GM12878 (cell line): Measurements from ENCODE around the gene SPPL3. TPM values are rescaled to one million over a fixed set of nuclear protein-coding genes. Genes with fewer than 3 reads are reported as not detected.
A peak's percentile ranks its signal among the peaks of the same experiment; 100 is the strongest.

Experiments used
- ATAC-seq: fragments of 200-7000 bp; cut with Tn5 transposase; 3 replicates; pipeline ENCODE4 v1.9.1; 2020; ENCODE audit warnings: mild to moderate bottlenecking, moderate library complexity
- BruUV-seq: library from RNA; stranded (reverse); fragments of 400-500 nt; replicated peaks from 2 replicates; lab custom pipeline; 2021; lab: Mats Ljungman, UMichigan
- CTCF ChIA-PET: fragments of 300-600 bp; sonication (Branson Sonifier 250); formaldehyde crosslinking; extraction: SDS; loops from one replicate; lab custom pipeline; 2021; ENCODE audit warnings: inconsistent platforms; lab: Yijun Ruan, JAX
- POLR2A ChIA-PET: fragments of 350-600 bp; formaldehyde crosslinking; extraction: SDS; loops from one replicate; lab custom pipeline; 2021; ENCODE audit warnings: inconsistent platforms; lab: Charles Lee
- RAD21 ChIA-PET: fragments of 300-600 bp; sonication (Branson Sonifier 250); formaldehyde crosslinking; loops from one replicate; lab custom pipeline; 2023; ENCODE audit warnings: antibody characterized with exemption; ENCODE audit not compliant: unreplicated experiment; lab: Charles Lee
- SMC1A ChIA-PET: fragments of 300-600 bp; sonication (Branson Sonifier 250); formaldehyde crosslinking; loops from one replicate; lab custom pipeline; 2023; ENCODE audit not compliant: unreplicated experiment, uncharacterized antibody; lab: Charles Lee
- DNase-seq: peaks from one replicate; pipeline ENCODE4 v3.0.0-alpha.2; 2011; ENCODE audit warnings: low read depth, low spot score
- FAIRE-seq: peaks from 3 replicates; lab custom pipeline; 2011; peaks lifted over from hg19 to GRCh38; lab: Jason Lieb, UNC
- H2AFZ ChIP-seq: 2 replicates; pipeline ENCODE4 v1.6.0; 2011; ENCODE audit warnings: low read depth, low read length, control low read depth; ENCODE audit not compliant: control insufficient read depth
- H3K27ac ChIP-seq: 2 replicates; pipeline ENCODE4 v1.5.1; 2011; ENCODE audit warnings: control low read depth; ENCODE audit not compliant: control insufficient read depth, insufficient read depth
- H3K27me3 ChIP-seq, 2 experiments: replicated peaks in 1 of 2; 2 replicates each; pipeline versions ENCODE4 v1.6.0 to v1.6.1; 2011; ENCODE audit warnings: low read length in 1 of 2; ENCODE audit not compliant: control insufficient read depth in 2 of 2, insufficient read depth in 2 of 2
- H3K36me3 ChIP-seq, 2 experiments: 2 replicates each; pipeline ENCODE4 v1.5.1; 2011; ENCODE audit warnings: low read length in 1 of 2; ENCODE audit not compliant: control insufficient read depth in 2 of 2, insufficient read depth in 2 of 2
- H3K4me1 ChIP-seq: 2 replicates; pipeline ENCODE4 v1.6.1; 2011; ENCODE audit warnings: mild to moderate bottlenecking, low read length, moderate library complexity, mixed read lengths; ENCODE audit not compliant: control insufficient read depth, insufficient read depth
- H3K4me2 ChIP-seq: 2 replicates; pipeline ENCODE4 v1.6.0; 2011; ENCODE audit warnings: control low read depth; ENCODE audit not compliant: control insufficient read depth, insufficient read depth
- H3K4me3 ChIP-seq: fragments of 200-600 bp; sonication (generic); 2 replicates; pipeline ENCODE4 v1.5.1; 2016
- H3K79me2 ChIP-seq: 2 replicates; pipeline ENCODE4 v1.6.0; 2011; ENCODE audit warnings: low read length; ENCODE audit not compliant: control insufficient read depth, insufficient read depth
- H3K9ac ChIP-seq: 2 replicates; pipeline ENCODE4 v1.8.0; 2011; ENCODE audit warnings: low read length, control low read depth, mixed read lengths; ENCODE audit not compliant: control insufficient read depth, insufficient read depth
- H3K9me3 ChIP-seq: replicated peaks from 3 replicates; pipeline ENCODE4 v1.5.1; 2011; ENCODE audit warnings: mild to moderate bottlenecking, low read length; ENCODE audit not compliant: control insufficient read depth, insufficient read depth
- H4K20me1 ChIP-seq: 2 replicates; pipeline ENCODE4 v1.6.0; 2011; ENCODE audit not compliant: control insufficient read depth, insufficient read depth
- RELA ChIP-seq: fragments of 450-650 bp; IDR thresholded peaks from 2 replicates; pipeline ENCODE4 v1.8.0; 2014; ENCODE audit warnings: borderline replicate concordance; ENCODE audit not compliant: partially characterized antibody
- WRNIP1 ChIP-seq: IDR thresholded peaks from 2 replicates; pipeline ENCODE4 v1.6.1; 2011; ENCODE audit warnings: low read depth, low read length, improper control_type of control experiment, borderline replicate concordance
- WGBS: methylation state at CpG from one replicate; pipeline ENCODE4 v1.1.6; 2016; ENCODE audit warnings: low lambda C conversion rate; ENCODE audit not compliant: insufficient replicate concordance, insufficient coverage; ENCODE audit errors: missing lambda C conversion rate; 5-methylcytosine and 5-hydroxymethylcytosine counted together
- in situ Hi-C: fragments of 300-500 bp; cut with MboI; formaldehyde crosslinking; loops from 9 replicates; pipeline ENCODE4 v1.14.3; 2018; ENCODE audit warnings: mixed read lengths
- intact Hi-C: fragments of 100-400 bp; cut with micrococcal nuclease; formaldehyde crosslinking; loops from one replicate; pipeline ENCODE4 v1.14.2; 2022; ENCODE audit not compliant: unreplicated experiment
- polyA plus RNA-seq, 11 experiments: library from polyadenylated mRNA; depleted of rRNA in 4 of 11; unstranded in 6 of 11; stranded (reverse) in 5 of 11; fragments of >200 nt; fragmentation: Nextera tagmentation in 4 of 11; fragmentation: Illumina TruSeq in 1 of 11; extraction: Ambion mirVana in 4 of 11; extraction: Trizol in 1 of 11; gene quantifications; 1 replicate in 1 of 11; 2 replicates in 10 of 11; pipeline versions ENCODE4 v1.2.1 to v1.2.3, GENCODE V29; 2011 to 2016; ENCODE audit warnings: inconsistent platforms in 2 of 11, missing spikeins in 2 of 11, low read depth in 1 of 11
- total RNA-seq, 4 experiments: library from RNA; depleted of rRNA in 3 of 4; stranded (reverse); fragments of >200 nt in 3 of 4; fragmentation: Illumina TruSeq in 1 of 4; extraction: Trizol in 1 of 4; gene quantifications; 2 replicates each; pipeline versions ENCODE4 v1.2.1 to v1.2.3, GENCODE V29; 2013 to 2021
- TF ChIP-seq, protein P1 (sequence below): fragments of 450-650 bp; IDR thresholded peaks from 2 replicates; pipeline ENCODE4 v1.6.1; 2016; ENCODE audit warnings: mild to moderate bottlenecking

The SPPL3 gene
- total and polyA plus RNA-seq, 10 of the 15 experiments (the other 5 are each of a cell fraction or from before 2014, with no cell fraction given), result 4.3 to 45.5 (median 11.7) TPM

DNA sequence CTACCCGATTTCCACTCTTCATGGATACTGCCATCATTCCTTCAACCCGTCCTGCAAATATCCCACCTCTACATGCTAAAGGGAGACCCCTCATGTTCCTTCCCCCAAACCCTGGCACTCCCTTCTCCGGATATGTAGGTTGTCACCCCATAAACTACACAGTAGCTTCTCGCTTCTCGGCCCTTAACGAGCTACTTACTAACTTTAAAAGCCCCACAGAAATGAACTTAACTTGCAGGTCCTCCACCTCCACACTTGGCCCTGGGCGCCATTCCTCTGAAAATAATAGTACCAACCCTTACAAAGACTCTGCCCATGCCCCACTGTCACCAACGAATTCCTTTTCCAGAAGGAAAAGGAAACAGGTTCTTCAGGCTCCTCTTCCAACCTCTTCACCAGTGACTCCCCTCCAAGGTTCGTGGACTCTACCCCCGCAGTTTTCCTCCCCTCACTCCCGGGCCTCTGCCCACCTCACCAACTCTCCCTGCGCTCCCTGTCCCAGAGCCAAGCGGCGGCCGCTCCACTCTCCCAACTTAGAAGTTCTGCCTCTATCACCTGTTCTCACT, 1.2 kb downstream of the SPPL3 start:
- RAD21 ChIA-PET, result interaction anchor here (0.7 to 3.0 kb wide), 17 partner anchors 12 to 322 kb away, joined by 3 to 19 read pairs (median 5); partner anchors contain the start of gene POP5
- 0 out of 2 replicates have a peak, but pooled peaks cover 3% of the 10 kb centered on the region for H3K4me1 ChIP-seq
- no peaks in the 10 kb centered on the region for H3K27me3 ChIP-seq
- intact Hi-C loops, result loop anchor here (2.0 to 5.0 kb wide), 4 partner anchors 51 to 321 kb away; partner anchors contain the start of gene POP5
- FAIRE-seq (no peak), ATAC-seq (peak; percentile 9; the same call in 2 of the 3 replicates), DNase-seq (no peak)
- SMC1A ChIA-PET, result interaction anchor here (0.8 to 5.3 kb wide), 23 partner anchors 11 to 255 kb away, joined by 3 to 38 read pairs (median 5); no protein-coding TSS in a partner anchor
- POLR2A ChIA-PET, result interaction anchor here (0.5 to 2.3 kb wide), 9 partner anchors 10 to 612 kb away, joined by 3 to 13 read pairs (median 3); no protein-coding TSS in a partner anchor
- H4K20me1 ChIP-seq, result no peaks in the 10 kb centered on the region
- peak overlapping the region; percentile 53 for H3K4me2 ChIP-seq
- BruUV-seq, result no TSS peak
- peaks cover 2 to 7% of the 10 kb centered on the region in 2 experiments; a peak in 2 of 4 replicates for H3K36me3 ChIP-seq
- peaks cover 57% of the 10 kb centered on the region for H3K79me2 ChIP-seq
- H3K9me3 ChIP-seq, result no peaks in the 10 kb centered on the region
- CTCF ChIA-PET, result interaction anchor here (0.6 to 4.6 kb wide), 9 partner anchors 9 to 254 kb away, joined by 3 to 22 read pairs (median 4); no protein-coding TSS in a partner anchor
- TF ChIP-seq RELA (no peak), WRNIP1 (0 out of 2 replicates have a peak, but pooled peaks have one; percentile 32)
- TF ChIP-seq, protein P1, sequence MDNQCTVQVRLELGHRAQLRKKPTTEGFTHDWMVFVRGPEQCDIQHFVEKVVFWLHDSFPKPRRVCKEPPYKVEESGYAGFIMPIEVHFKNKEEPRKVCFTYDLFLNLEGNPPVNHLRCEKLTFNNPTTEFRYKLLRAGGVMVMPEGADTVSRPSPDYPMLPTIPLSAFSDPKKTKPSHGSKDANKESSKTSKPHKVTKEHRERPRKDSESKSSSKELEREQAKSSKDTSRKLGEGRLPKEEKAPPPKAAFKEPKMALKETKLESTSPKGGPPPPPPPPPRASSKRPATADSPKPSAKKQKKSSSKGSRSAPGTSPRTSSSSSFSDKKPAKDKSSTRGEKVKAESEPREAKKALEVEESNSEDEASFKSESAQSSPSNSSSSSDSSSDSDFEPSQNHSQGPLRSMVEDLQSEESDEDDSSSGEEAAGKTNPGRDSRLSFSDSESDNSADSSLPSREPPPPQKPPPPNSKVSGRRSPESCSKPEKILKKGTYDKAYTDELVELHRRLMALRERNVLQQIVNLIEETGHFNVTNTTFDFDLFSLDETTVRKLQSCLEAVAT, result 0 out of 2 replicates have a peak, but pooled peaks have one; percentile 9
- peak overlapping the region; percentile 79 for H3K27ac ChIP-seq
- peak overlapping the region; percentile 66 for H3K9ac ChIP-seq
- WGBS, result 5% methylated on average over 15 of the region's 15 CpGs
- in situ Hi-C loops, result no loop called here
- H3K4me3 ChIP-seq, result peak overlapping the region; percentile 91
- peak overlapping the region; percentile 39 for H2AFZ ChIP-seq
